Lower lobe of right lung (tissue), 2 donors: ENCODE measurements around the gene SNED1. TPM values are rescaled to one million over a fixed set of nuclear protein-coding genes. Genes with fewer than 3 reads are reported as not detected.
A peak's percentile ranks its signal among the peaks of the same experiment; 100 is the strongest.

ENCODE experiments used
- ATAC-seq, 2 donors: fragments of 200-7000 bp; cut with Tn5 transposase; one replicate each; pipeline ENCODE4 v1.9.1; 2020 to 2022; ENCODE audit warnings: mild to moderate bottlenecking in 2 of 2, moderate library complexity in 2 of 2
- DNase-seq: peaks from one replicate; pipeline ENCODE4 v3.0.0-alpha.2; 2020
- H3K27ac ChIP-seq: fragments of 200-600 bp; one replicate; pipeline ENCODE4 v1.8.0; 2022
- H3K27me3 ChIP-seq: fragments of 200-600 bp; one replicate; pipeline ENCODE4 v1.8.0; 2022; ENCODE audit warnings: low read depth
- H3K36me3 ChIP-seq: fragments of 200-600 bp; one replicate; pipeline ENCODE4 v1.8.0; 2022; ENCODE audit warnings: mild to moderate bottlenecking
- H3K4me1 ChIP-seq: fragments of 200-600 bp; one replicate; pipeline ENCODE4 v1.8.0; 2022
- H3K4me3 ChIP-seq: fragments of 200-600 bp; one replicate; pipeline ENCODE4 v1.8.0; 2022; ENCODE audit warnings: mild to moderate bottlenecking
- H3K9me3 ChIP-seq: fragments of 200-600 bp; one replicate; pipeline ENCODE4 v1.8.0; 2022
- intact Hi-C: fragments of 100-400 bp; cut with DNase I; formaldehyde crosslinking; loops from one replicate; pipeline ENCODE4 v1.11.0; 2022
- total RNA-seq: library from RNA; stranded (reverse); fragmentation: NEBNext Ultra II Directional; extraction: Animal tissue kit (Norgen Biotek cat#: 25700); gene quantifications from one replicate; pipeline ENCODE4 v1.2.1, GENCODE V29; 2021
- TF ChIP-seq, protein P1 (sequence below): fragments of 200-600 bp; IDR thresholded peaks from one replicate; pipeline ENCODE4 v1.8.0; 2022; ENCODE audit warnings: antibody characterized with exemption, mild to moderate bottlenecking
- donor health status: DM: no; HTN: yes; CAD: no; lungs with severe emphysema.

SNED1 gene
- total RNA-seq, 1 donor from 2014 or later = 36.2 TPM

- Histone ChIP-seq H3K36me3 (peaks cover 39% of the 10 kb centered on the region), H3K27me3 (no peaks in the 10 kb centered on the region), H3K9me3 (peaks cover 14% of the 10 kb centered on the region), H3K4me1 (no peaks in the 10 kb centered on the region), H3K27ac (no peak overlapping the region), H3K4me3 (no peak overlapping the region)
- no peak for DNase-seq
- intact Hi-C loops = no loop called here
- ATAC-seq = no peak
- TF ChIP-seq, protein P1, sequence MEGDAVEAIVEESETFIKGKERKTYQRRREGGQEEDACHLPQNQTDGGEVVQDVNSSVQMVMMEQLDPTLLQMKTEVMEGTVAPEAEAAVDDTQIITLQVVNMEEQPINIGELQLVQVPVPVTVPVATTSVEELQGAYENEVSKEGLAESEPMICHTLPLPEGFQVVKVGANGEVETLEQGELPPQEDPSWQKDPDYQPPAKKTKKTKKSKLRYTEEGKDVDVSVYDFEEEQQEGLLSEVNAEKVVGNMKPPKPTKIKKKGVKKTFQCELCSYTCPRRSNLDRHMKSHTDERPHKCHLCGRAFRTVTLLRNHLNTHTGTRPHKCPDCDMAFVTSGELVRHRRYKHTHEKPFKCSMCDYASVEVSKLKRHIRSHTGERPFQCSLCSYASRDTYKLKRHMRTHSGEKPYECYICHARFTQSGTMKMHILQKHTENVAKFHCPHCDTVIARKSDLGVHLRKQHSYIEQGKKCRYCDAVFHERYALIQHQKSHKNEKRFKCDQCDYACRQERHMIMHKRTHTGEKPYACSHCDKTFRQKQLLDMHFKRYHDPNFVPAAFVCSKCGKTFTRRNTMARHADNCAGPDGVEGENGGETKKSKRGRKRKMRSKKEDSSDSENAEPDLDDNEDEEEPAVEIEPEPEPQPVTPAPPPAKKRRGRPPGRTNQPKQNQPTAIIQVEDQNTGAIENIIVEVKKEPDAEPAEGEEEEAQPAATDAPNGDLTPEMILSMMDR = no peak
Measured at GRCh38 chr2:241030883-241031282, 32.5 kb downstream of the SNED1 start.

DNA sequence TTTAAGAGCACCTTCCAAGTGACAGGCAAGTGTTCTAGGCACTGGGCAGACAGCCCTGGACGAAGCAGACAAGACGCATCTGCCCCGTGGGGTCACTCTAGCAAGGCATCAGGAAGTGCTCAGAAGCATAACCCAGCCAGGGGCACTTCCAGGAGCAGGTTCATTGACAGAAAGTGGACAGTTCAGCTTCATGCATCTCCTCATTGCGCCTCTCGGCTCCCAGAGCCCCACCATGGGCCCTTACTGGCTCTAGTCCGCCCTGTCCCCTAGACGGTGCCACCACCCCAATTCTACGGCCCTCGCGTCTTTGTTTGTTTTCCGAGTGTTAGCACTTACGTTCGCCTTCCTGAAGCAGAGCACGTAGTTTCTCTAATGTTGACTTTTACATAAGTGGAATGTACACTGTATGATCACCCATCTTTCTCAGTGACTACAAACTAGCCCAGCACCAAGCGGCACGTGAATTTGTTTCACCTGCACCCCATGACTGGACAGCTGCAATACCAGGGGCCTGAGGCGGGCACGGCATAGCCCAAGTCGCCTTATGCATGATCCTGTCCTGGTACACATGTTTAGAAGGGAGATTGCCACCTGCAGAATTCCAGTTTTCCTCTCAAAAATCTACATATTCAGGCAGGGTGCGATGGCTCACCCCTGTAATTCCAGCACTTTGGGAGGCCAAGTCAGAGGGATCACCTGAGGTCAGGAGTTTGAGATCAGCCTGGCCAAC, 33.2 kb downstream of the SNED1 start:
- no peak for DNase-seq
- peaks cover 7% of the 10 kb centered on the region for H3K9me3 ChIP-seq
- no peak overlapping the region for H3K27ac ChIP-seq
- intact Hi-C loops = no loop called here
- no peaks in the 10 kb centered on the region for H3K27me3 ChIP-seq
- peaks cover 39% of the 10 kb centered on the region for H3K36me3 ChIP-seq
- TF ChIP-seq, protein P1 = no peak
- ATAC-seq = peak; percentile 41 to 43
- H3K4me1 ChIP-seq = peaks cover 6% of the 10 kb centered on the region
- no peak overlapping the region for H3K4me3 ChIP-seq

DNA sequence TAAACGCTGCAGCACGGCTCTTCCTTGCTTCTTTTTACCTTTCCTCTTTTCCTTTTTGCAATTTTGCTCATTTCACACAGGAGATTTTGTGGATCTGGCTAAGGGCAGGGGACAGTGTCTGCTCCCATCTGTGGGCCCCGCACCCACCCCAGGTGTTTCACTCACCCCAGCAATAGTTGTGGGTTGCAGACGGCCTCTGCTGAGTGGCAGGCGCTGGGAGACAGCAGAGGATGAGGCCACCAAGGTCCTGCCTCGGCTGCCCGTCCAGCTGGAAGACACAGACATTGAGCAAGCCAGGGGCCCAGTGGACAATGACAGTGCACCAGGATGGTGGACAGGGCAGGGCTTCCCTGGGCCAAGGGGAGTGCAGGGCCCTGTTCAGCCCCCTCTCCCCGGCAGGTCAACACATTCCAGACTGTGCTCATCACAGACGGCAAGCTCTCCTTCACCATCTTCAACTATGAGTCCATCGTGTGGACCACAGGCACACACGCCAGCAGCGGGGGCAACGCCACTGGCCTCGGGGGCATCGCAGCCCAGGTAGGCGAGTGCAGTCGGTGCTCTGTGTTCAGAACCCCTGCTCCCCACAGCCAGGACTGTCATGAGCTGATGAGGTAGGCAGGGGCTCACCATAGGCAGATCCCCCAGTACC, 35.0 kb downstream of the SNED1 start:
- ATAC-seq = no peak
- Histone ChIP-seq H3K27ac (no peak overlapping the region), H3K4me1 (peaks cover 15% of the 10 kb centered on the region), H3K27me3 (no peaks in the 10 kb centered on the region), H3K4me3 (no peak overlapping the region), H3K9me3 (no peaks in the 10 kb centered on the region), H3K36me3 (peaks cover 48% of the 10 kb centered on the region)
- no peak for DNase-seq
- TF ChIP-seq, protein P1 = no peak
- intact Hi-C loops = no loop called here

DNA sequence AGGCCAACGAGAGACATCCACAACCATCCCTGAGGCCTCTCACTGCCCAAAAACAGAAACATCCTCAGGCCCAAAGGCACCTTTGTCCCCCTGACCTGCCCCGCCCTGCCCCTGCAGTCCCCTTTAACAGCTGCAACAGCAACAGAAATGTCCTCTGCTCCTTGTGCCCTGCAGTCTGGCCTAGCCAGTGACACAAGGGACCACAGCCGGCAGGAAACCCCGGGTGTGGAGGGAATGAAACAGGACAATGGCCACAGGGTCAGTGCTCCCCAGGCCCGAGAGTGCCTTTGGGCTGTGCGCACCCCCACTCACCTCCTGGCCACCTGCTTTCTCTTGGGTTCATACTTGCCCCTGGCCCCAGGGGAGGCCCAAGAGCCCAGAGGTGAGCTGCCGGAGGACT, 35.6 kb downstream of the SNED1 start:
- intact Hi-C loops = no loop called here
- Histone ChIP-seq H3K27ac (no peak overlapping the region), H3K9me3 (no peaks in the 10 kb centered on the region), H3K4me3 (no peak overlapping the region), H3K27me3 (no peaks in the 10 kb centered on the region), H3K36me3 (peaks cover 54% of the 10 kb centered on the region), H3K4me1 (peaks cover 15% of the 10 kb centered on the region)
- TF ChIP-seq, protein P1 = no peak
- DNase-seq = no peak
- ATAC-seq = no peak

DNA sequence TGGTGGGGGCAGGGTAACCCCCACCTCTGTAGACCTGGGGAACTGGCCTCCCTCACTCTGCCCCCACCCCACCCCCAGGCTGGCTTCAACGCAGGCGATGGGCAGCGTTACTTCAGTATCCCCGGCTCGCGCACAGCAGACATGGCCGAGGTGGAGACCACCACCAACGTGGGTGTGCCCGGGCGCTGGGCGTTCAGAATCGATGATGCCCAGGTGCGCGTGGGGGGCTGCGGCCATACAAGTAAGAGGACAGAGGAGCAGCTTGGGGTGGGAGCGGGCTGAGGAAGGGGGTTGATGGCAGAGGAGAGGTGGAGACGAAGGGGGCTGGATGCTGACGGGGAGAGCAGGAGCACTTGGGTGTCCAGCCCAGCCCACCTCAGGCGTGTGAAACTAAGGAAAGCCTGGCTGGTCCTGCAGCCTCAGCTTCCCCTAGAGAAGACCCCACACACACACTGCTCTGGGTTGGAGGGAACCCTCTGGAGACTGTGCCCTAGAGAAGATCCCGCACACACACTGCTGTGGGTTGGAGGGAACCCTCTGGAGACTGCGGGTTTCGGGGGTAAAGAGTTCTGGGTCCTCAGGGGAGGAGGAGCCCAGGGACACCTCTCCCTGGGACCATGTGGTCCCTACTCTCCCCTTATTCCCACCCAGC, 36.2 kb downstream of the SNED1 start:
- no peak for DNase-seq
- no peak overlapping the region for H3K4me3 ChIP-seq
- peaks cover 60% of the 10 kb centered on the region for H3K36me3 ChIP-seq
- H3K9me3 ChIP-seq = no peaks in the 10 kb centered on the region
- no peak overlapping the region for H3K27ac ChIP-seq
- TF ChIP-seq, protein P1 = no peak
- no peak for ATAC-seq
- no peaks in the 10 kb centered on the region for H3K27me3 ChIP-seq
- H3K4me1 ChIP-seq = peaks cover 15% of the 10 kb centered on the region
- intact Hi-C loops = no loop called here
